Measurements from ENCODE around the gene EVC2. TPM values are rescaled to one million over a fixed set of nuclear protein-coding genes. Genes with fewer than 3 reads are reported as not detected.
A peak's percentile ranks its signal among the peaks of the same experiment; 100 is the strongest.

Gene EVC2
- total and polyA plus RNA-seq, 8 donors = 4.1 to 11.0 (median 9.4) TPM

DNA sequence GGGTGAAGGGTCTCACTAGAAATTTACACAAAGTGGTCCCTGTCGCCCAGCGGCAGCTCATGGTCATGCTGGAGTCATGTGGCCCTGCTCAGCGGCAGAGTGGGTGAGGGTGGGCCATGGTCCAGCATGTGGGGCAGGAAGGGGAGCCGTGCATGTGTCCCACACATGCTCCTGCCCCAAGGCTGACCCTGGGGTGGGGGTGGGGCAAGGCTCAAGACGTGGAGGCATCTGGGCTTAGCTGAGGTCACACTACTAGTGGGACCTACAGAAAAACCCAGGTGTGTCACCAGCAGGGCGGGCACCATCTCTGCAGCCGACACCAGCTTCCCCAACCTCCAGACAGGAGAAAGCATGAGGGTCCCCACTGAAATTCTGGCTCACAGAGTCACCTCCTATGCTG, 45.0 kb upstream of the EVC2 start:
- TF ChIP-seq, protein P1, sequence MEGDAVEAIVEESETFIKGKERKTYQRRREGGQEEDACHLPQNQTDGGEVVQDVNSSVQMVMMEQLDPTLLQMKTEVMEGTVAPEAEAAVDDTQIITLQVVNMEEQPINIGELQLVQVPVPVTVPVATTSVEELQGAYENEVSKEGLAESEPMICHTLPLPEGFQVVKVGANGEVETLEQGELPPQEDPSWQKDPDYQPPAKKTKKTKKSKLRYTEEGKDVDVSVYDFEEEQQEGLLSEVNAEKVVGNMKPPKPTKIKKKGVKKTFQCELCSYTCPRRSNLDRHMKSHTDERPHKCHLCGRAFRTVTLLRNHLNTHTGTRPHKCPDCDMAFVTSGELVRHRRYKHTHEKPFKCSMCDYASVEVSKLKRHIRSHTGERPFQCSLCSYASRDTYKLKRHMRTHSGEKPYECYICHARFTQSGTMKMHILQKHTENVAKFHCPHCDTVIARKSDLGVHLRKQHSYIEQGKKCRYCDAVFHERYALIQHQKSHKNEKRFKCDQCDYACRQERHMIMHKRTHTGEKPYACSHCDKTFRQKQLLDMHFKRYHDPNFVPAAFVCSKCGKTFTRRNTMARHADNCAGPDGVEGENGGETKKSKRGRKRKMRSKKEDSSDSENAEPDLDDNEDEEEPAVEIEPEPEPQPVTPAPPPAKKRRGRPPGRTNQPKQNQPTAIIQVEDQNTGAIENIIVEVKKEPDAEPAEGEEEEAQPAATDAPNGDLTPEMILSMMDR (IDR thresholded peaks at IDR 0.05) = no peak
- Histone ChIP-seq H3K27me3 (no peaks in the 10 kb centered on the region), H3K27ac (no peak overlapping the region)

DNA sequence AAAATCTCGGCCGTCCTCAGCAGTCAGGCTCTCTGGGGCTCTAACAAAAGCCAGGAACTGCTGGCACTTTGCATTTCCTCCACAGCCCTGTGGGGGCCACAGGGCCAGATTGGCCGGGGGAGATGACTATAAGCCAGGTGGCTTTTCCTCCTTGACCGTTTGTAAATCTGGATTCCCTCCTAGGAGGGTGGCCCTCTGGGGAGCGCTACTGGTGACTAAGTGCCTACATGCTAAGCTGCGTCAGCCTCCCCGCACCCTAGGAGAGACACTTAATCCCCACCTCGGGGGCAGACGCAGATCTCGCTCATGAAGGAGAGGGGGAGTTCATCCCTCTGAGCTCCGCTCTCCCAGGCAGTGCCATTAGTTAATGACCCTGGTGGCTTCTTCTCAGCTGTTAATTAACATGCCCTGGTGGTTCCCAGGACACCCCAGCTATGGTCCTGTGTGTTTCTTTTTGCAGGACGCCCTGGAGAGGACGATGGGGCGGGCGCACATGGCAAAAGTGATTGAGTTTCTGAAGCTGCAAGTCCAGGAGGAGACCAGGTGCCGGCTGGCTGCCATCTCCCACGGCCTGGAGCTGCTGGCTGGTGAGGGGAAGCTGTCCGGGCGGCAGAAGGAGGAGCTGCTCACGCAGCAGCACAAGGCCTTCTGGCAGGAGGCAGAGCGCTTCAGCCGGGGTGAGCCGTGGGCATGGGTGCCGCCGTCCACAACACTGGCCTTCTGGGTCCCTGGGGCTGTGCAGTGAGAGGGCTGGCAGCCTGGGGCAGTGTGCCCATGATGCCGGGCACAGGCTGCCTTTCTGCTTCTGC, 44.2 kb upstream of the EVC2 start:
- Histone ChIP-seq H3K4me3 (no peak overlapping the region), H3K36me3 (peaks cover 0 to 35% of the 10 kb centered on the region in 2 donors), H3K4me1 (no peaks in the 10 kb centered on the region), H3K9me3 (no peaks in the 10 kb centered on the region), H3K27ac (no peak overlapping the region), H3K27me3 (no peaks in the 10 kb centered on the region)
- ATAC-seq = no peak
- DNase-seq = peak in 1 of 4 donors; percentile 65
- intact Hi-C loops (cut with DNase I) = no loop called here
- TF ChIP-seq, protein P1 (IDR thresholded peaks at IDR 0.05) = no peak

More for the DNA sequence above, 45.0 kb upstream of the EVC2 start:
- Histone ChIP-seq H3K4me3 (no peak overlapping the region), H3K4me1 (no peaks in the 10 kb centered on the region), H3K9me3 (no peaks in the 10 kb centered on the region), H3K36me3 (peaks cover 0 to 40% of the 10 kb centered on the region in 2 donors)
- ATAC-seq (no peak), DNase-seq (peak in 1 of 4 donors; percentile 47)
- intact Hi-C loops (cut with DNase I) = no loop called here

DNA sequence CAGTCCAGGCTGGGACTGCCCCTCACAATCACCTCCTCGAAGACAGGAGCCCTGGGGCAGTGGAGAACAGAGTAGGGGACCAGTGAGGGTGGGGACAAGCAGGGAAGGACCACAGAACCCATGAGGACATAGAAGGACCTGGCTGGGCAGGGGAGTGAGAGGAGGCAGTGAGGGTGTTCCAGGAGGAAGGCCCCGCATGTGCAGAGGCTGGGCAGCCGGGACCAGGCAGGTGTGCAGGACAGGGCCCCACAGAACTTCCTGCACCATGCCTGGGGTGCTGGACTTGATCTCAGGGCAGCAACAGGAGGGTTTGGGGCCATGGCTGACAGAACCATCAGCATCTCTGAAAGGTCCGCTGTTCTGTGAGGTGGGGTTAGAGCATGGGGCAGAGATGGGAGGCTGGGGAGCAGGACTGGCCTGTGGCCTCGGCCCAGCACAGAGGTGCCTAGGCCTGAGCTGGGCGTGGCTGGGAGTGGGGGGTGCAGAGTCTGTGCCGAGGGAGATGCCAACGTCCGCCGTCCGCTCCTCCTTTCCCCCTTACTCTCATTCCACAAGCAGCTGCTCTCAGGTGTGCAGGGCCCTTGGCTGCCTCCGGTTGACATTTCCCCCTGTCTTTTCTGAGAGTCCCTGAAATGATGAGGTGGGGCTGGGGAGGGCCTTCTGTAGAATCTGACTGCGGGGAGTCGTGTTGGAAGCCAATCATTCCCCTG, 43.5 kb upstream of the EVC2 start:
- TF ChIP-seq, protein P1 (IDR thresholded peaks at IDR 0.05) = no peak
- no peak for DNase-seq
- H3K4me1 ChIP-seq = no peaks in the 10 kb centered on the region
- no peak overlapping the region for H3K27ac ChIP-seq
- intact Hi-C loops (cut with DNase I) = no loop called here
- no peaks in the 10 kb centered on the region for H3K9me3 ChIP-seq
- H3K27me3 ChIP-seq = no peaks in the 10 kb centered on the region
- no peak overlapping the region for H3K4me3 ChIP-seq
- peaks cover 0 to 28% of the 10 kb centered on the region in 2 donors for H3K36me3 ChIP-seq
- no peak for ATAC-seq

GRCh38 chr4:5750946-5751665, 42.7 kb upstream of the EVC2 start:
- H3K36me3 ChIP-seq = peaks cover 0 to 20% of the 10 kb centered on the region in 2 donors
- TF ChIP-seq, protein P1 (IDR thresholded peaks at IDR 0.05) = no peak
- no peak overlapping the region for H3K4me3 ChIP-seq
- intact Hi-C loops (cut with DNase I) = no loop called here
- H3K27ac ChIP-seq = no peak overlapping the region
- no peaks in the 10 kb centered on the region for H3K27me3 ChIP-seq
- ATAC-seq = no peak
- no peaks in the 10 kb centered on the region for H3K4me1 ChIP-seq
- peak in 2 of 4 donors; percentile 13 to 61 for DNase-seq
- H3K9me3 ChIP-seq = no peaks in the 10 kb centered on the region
